ENCODE results near the gene MTCL1.

MTCL1 gene

GRCh38 chr18:8708670-8709069 is 3.3 kb downstream of the MTCL1 start:
- TF ChIP-seq CREB1 (IDR thresholded peaks at IDR 0.05; ENCODE audit: low read depth) (no peak), TAF1 (IDR thresholded peaks at IDR 0.05; ENCODE audit: low read depth) (no peak), CEBPB (IDR thresholded peaks at IDR 0.05) (no peak), USF1 (IDR thresholded peaks at IDR 0.05) (no peak), YY1 (IDR thresholded peaks at IDR 0.05; ENCODE audit: low read depth) (no peak), TEAD4 (IDR thresholded peaks at IDR 0.05) (no peak), TCF12 (IDR thresholded peaks at IDR 0.05; ENCODE audit: low read depth) (no peak), RAD21 (IDR thresholded peaks at IDR 0.05; ENCODE audit: low read depth) (no peak), NFIC (IDR thresholded peaks at IDR 0.05) (no peak), MAX (IDR thresholded peaks at IDR 0.05) (no peak), EGR1 (IDR thresholded peaks at IDR 0.05) (no peak), FOXM1 (IDR thresholded peaks at IDR 0.05; ENCODE audit: borderline replicate concordance, low read depth) (no peak), REST (IDR thresholded peaks at IDR 0.05; ENCODE audit: low read depth) (no peak), ZBTB7A (IDR thresholded peaks at IDR 0.05; ENCODE audit: low read depth) (no peak), EP300 (IDR thresholded peaks at IDR 0.05; ENCODE audit: borderline replicate concordance) (no peak)

GRCh38 chr18:8709248-8710059 is 4.1 kb downstream of the MTCL1 start:
- no peak for TF ChIP-seq YY1 (IDR thresholded peaks at IDR 0.05; ENCODE audit: low read depth)
- no peak for TF ChIP-seq REST (IDR thresholded peaks at IDR 0.05; ENCODE audit: low read depth)
- TF ChIP-seq RAD21 (IDR thresholded peaks at IDR 0.05; ENCODE audit: low read depth), result no peak
- TF ChIP-seq TAF1 (IDR thresholded peaks at IDR 0.05; ENCODE audit: low read depth), result no peak
- TF ChIP-seq FOXM1 (IDR thresholded peaks at IDR 0.05; ENCODE audit: borderline replicate concordance, low read depth), result no peak

GRCh38 chr18:8711736-8712135 is 6.4 kb downstream of the MTCL1 start:
- TF ChIP-seq CREB1 (IDR thresholded peaks at IDR 0.05; ENCODE audit: low read depth) (no peak), NFIC (IDR thresholded peaks at IDR 0.05) (peak; percentile 85), EP300 (IDR thresholded peaks at IDR 0.05; ENCODE audit: borderline replicate concordance) (peak; percentile 26; the same call in 1 of the 2 replicates)

- TF ChIP-seq NFIC (IDR thresholded peaks at IDR 0.05), result no peak
- TF ChIP-seq TCF12 (IDR thresholded peaks at IDR 0.05; ENCODE audit: low read depth), result no peak
- TF ChIP-seq MAX (IDR thresholded peaks at IDR 0.05), result no peak
- no peak for TF ChIP-seq TEAD4 (IDR thresholded peaks at IDR 0.05)
- no peak for TF ChIP-seq TAF1 (IDR thresholded peaks at IDR 0.05; ENCODE audit: low read depth)
- TF ChIP-seq YY1 (IDR thresholded peaks at IDR 0.05; ENCODE audit: low read depth), result no peak
- no peak for TF ChIP-seq FOXM1 (IDR thresholded peaks at IDR 0.05; ENCODE audit: borderline replicate concordance, low read depth)
- TF ChIP-seq CREB1 (IDR thresholded peaks at IDR 0.05; ENCODE audit: low read depth), result no peak
Measured at GRCh38 chr18:8713691-8714090, 8.3 kb downstream of the MTCL1 start.

- TF ChIP-seq TCF12 (IDR thresholded peaks at IDR 0.05; ENCODE audit: low read depth) (no peak), EGR1 (IDR thresholded peaks at IDR 0.05) (no peak), CEBPB (IDR thresholded peaks at IDR 0.05) (no peak), CREB1 (IDR thresholded peaks at IDR 0.05; ENCODE audit: low read depth) (no peak), MAX (IDR thresholded peaks at IDR 0.05) (no peak), TEAD4 (IDR thresholded peaks at IDR 0.05) (no peak), REST (IDR thresholded peaks at IDR 0.05; ENCODE audit: low read depth) (no peak), ZBTB7A (IDR thresholded peaks at IDR 0.05; ENCODE audit: low read depth) (no peak), NFIC (IDR thresholded peaks at IDR 0.05) (no peak), USF1 (IDR thresholded peaks at IDR 0.05) (no peak), EP300 (IDR thresholded peaks at IDR 0.05; ENCODE audit: borderline replicate concordance) (no peak), FOXM1 (IDR thresholded peaks at IDR 0.05; ENCODE audit: borderline replicate concordance, low read depth) (no peak), RAD21 (IDR thresholded peaks at IDR 0.05; ENCODE audit: low read depth) (no peak), YY1 (IDR thresholded peaks at IDR 0.05; ENCODE audit: low read depth) (no peak), TAF1 (IDR thresholded peaks at IDR 0.05; ENCODE audit: low read depth) (no peak)
Measured at GRCh38 chr18:8715599-8715998, 10.2 kb downstream of the MTCL1 start.

All from Ishikawa (cell line).